B cell (primary cell): ENCODE data around the gene DCTD.

Source experiments
- CTCF ChIP-seq: fragments of 200-600 bp; IDR thresholded peaks from one replicate; pipeline ENCODE4 v1.8.0; 2022; ENCODE audit warnings: antibody characterized with exemption, mild to moderate bottlenecking
- EZH2 ChIP-seq: IDR thresholded peaks from 2 replicates; pipeline ENCODE4 v1.6.1; 2012; ENCODE audit warnings: borderline replicate concordance, low read depth, mild to moderate bottlenecking, moderate library complexity, low read length; ENCODE audit not compliant: insufficient read depth, poor library complexity, severe bottlenecking

- TF ChIP-seq CTCF: no peak
- no peak for TF ChIP-seq EZH2
Measured at GRCh38 chr4:182895791-182896292, 21.3 kb downstream of the DCTD start.
